GM21786 (cell line): ENCODE results near the gene HOXC12.

Experiments used
- ATAC-seq: cut with Tn5 transposase; IDR thresholded peaks from one replicate; pipeline ENCODE4 v1.9.1; 2021; ENCODE audit not compliant: unreplicated experiment

Gene HOXC12

GRCh38 chr12:53982648-53983567 is 28.2 kb downstream of the HOXC12 start:
- ATAC-seq = no peak

GRCh38 chr12:53983568-53983949 is 28.9 kb downstream of the HOXC12 start:
- no peak for ATAC-seq

GRCh38 chr12:53983950-53984572 is 29.4 kb downstream of the HOXC12 start:
- ATAC-seq = no peak

- ATAC-seq = peak; percentile 74
These were observed 30.4 kb downstream of the HOXC12 start, which contains the start of gene HOXC10 for GRCh38 chr12:53984901-53985691. TSS of gene HOXC10 (plus strand) at chr12:53985146. CDS start at chr12:53985260, 114 bp downstream.

- ATAC-seq = no peak
These were observed 30.9 kb downstream of the HOXC12 start for GRCh38 chr12:53985692-53985993.

- ATAC-seq = no peak
These were observed 31.4 kb downstream of the HOXC12 start for GRCh38 chr12:53985994-53986685.

GRCh38 chr12:53986686-53987483 is 32.2 kb downstream of the HOXC12 start:
- no peak for ATAC-seq

GRCh38 chr12:53987787-53988230 is 33.1 kb downstream of the HOXC12 start:
- no peak for ATAC-seq

- no peak for ATAC-seq
These were observed 34.0 kb downstream of the HOXC12 start for GRCh38 chr12:53988541-53989226.

- ATAC-seq = no peak
These were observed 34.8 kb downstream of the HOXC12 start for GRCh38 chr12:53989227-53990113.

- ATAC-seq = no peak
These were observed 35.8 kb downstream of the HOXC12 start for GRCh38 chr12:53990311-53991076.

GRCh38 chr12:53991077-53991460 is 36.4 kb downstream of the HOXC12 start:
- no peak for ATAC-seq

GRCh38 chr12:53992377-53992889 is 37.7 kb downstream of the HOXC12 start:
- ATAC-seq = no peak

GRCh38 chr12:53993162-53994008 is 38.7 kb downstream of the HOXC12 start:
- ATAC-seq = no peak

GRCh38 chr12:53994009-53994263 is 39.2 kb downstream of the HOXC12 start:
- no peak for ATAC-seq

- no peak for ATAC-seq
These were observed 39.7 kb downstream of the HOXC12 start for GRCh38 chr12:53994264-53995001.
